Measurements from ENCODE around the gene SLC22A4.

SLC22A4 gene

GRCh38 chr5:132300577-132301343 is 6.6 kb downstream of the SLC22A4 start:
- no peak for DNase-seq

- DNase-seq, result no peak
Observed at GRCh38 chr5:132301344-132302271, 7.4 kb downstream of the SLC22A4 start.

GRCh38 chr5:132302413-132302812 is 8.2 kb downstream of the SLC22A4 start:
- DNase-seq, result no peak

- DNase-seq, result no peak
Observed at GRCh38 chr5:132303589-132303988, 9.4 kb downstream of the SLC22A4 start.

GRCh38 chr5:132305420-132305819 is 11.2 kb downstream of the SLC22A4 start:
- no peak for DNase-seq

GRCh38 chr5:132308701-132309100 is 14.5 kb downstream of the SLC22A4 start:
- no peak for DNase-seq

GRCh38 chr5:132309679-132310078 is 15.5 kb downstream of the SLC22A4 start:
- DNase-seq, result no peak

GRCh38 chr5:132310141-132310834 is 16.1 kb downstream of the SLC22A4 start:
- no peak for DNase-seq

- no peak for DNase-seq
Observed at GRCh38 chr5:132313366-132313765, 19.2 kb downstream of the SLC22A4 start.

GRCh38 chr5:132313961-132314432 is 19.8 kb downstream of the SLC22A4 start:
- no peak for DNase-seq

GRCh38 chr5:132315529-132316067 is 21.4 kb downstream of the SLC22A4 start:
- no peak for DNase-seq

- DNase-seq, result no peak
Observed at GRCh38 chr5:132319975-132320374, 25.8 kb downstream of the SLC22A4 start.

GRCh38 chr5:132321109-132321721 is 27.0 kb downstream of the SLC22A4 start:
- DNase-seq, result no peak

GRCh38 chr5:132322266-132322665 is 28.1 kb downstream of the SLC22A4 start:
- no peak for DNase-seq

- no peak for DNase-seq
Observed at GRCh38 chr5:132323202-132323601, 29.0 kb downstream of the SLC22A4 start.

GRCh38 chr5:132325691-132326090 is 31.5 kb downstream of the SLC22A4 start:
- no peak for DNase-seq

GRCh38 chr5:132327252-132327955 is 33.2 kb downstream of the SLC22A4 start:
- DNase-seq, result no peak

- DNase-seq, result peak; percentile 52
Observed at GRCh38 chr5:132334812-132335211, 40.6 kb downstream of the SLC22A4 start.

- DNase-seq, result no peak
Observed at GRCh38 chr5:132335402-132335801, 41.2 kb downstream of the SLC22A4 start.

GRCh38 chr5:132339502-132339901 is 45.3 kb downstream of the SLC22A4 start:
- no peak for DNase-seq

- no peak for DNase-seq
Observed at GRCh38 chr5:132342291-132343180, 48.3 kb downstream of the SLC22A4 start.

Measured in kidney glomerular epithelial cell (primary cell).